Glomerular visceral epithelial cell (primary cell): ENCODE results near the gene MYO1D.
"Not testable (repeated sequence)": the region's sequence is repeated elsewhere in the genome, so short reads cannot be mapped to it uniquely, and the experiment has no call there.

Experiments
- DNase-seq: peaks from one replicate; pipeline ENCODE4 v3.0.0-alpha.2; 2016; ENCODE audit errors: extremely low spot score

Gene MYO1D

GRCh38 chr17:32461498-32461852, 415.4 kb downstream of the MYO1D start:
- DNase-seq = no peak

GRCh38 chr17:32460054-32460453, 416.9 kb downstream of the MYO1D start:
- no peak for DNase-seq

GRCh38 chr17:32458371-32458770, 418.6 kb downstream of the MYO1D start:
- DNase-seq = no peak

GRCh38 chr17:32453370-32453769, 423.6 kb downstream of the MYO1D start:
- no peak for DNase-seq

GRCh38 chr17:32452281-32452680, 424.6 kb downstream of the MYO1D start:
- no peak for DNase-seq

- DNase-seq = no peak
Observed at GRCh38 chr17:32451879-32452278, 425.0 kb downstream of the MYO1D start.

- not testable (repeated sequence) for DNase-seq
Observed at GRCh38 chr17:32450379-32450778, 426.5 kb downstream of the MYO1D start.

GRCh38 chr17:32449963-32450362, 427.0 kb downstream of the MYO1D start:
- DNase-seq = no peak

GRCh38 chr17:32446949-32447348, 430.0 kb downstream of the MYO1D start:
- DNase-seq = no peak

- no peak for DNase-seq
Observed at GRCh38 chr17:32445971-32446370, 431.0 kb downstream of the MYO1D start.

GRCh38 chr17:32445497-32445896, 431.4 kb downstream of the MYO1D start:
- no peak for DNase-seq

GRCh38 chr17:32445074-32445415, 431.9 kb downstream of the MYO1D start:
- DNase-seq = peak; percentile 72

GRCh38 chr17:32444301-32445073, 432.4 kb downstream of the MYO1D start, which contains the start of gene PSMD11:
PSMD11 (plus strand) TSS chr17:32444510; CDS start chr17:32444524, 14 bp downstream.
- DNase-seq = peak; percentile 98

- no peak for DNase-seq
Observed at GRCh38 chr17:32443827-32444300, 433.1 kb downstream of the MYO1D start.
